Measurements from ENCODE around the gene C9orf78.
A peak's percentile ranks its signal among the peaks of the same experiment; 100 is the strongest.
"Not testable (repeated sequence)": the region's sequence is repeated elsewhere in the genome, so short reads cannot be mapped to it uniquely, and the experiment has no call there.

C9orf78 gene

DNA sequence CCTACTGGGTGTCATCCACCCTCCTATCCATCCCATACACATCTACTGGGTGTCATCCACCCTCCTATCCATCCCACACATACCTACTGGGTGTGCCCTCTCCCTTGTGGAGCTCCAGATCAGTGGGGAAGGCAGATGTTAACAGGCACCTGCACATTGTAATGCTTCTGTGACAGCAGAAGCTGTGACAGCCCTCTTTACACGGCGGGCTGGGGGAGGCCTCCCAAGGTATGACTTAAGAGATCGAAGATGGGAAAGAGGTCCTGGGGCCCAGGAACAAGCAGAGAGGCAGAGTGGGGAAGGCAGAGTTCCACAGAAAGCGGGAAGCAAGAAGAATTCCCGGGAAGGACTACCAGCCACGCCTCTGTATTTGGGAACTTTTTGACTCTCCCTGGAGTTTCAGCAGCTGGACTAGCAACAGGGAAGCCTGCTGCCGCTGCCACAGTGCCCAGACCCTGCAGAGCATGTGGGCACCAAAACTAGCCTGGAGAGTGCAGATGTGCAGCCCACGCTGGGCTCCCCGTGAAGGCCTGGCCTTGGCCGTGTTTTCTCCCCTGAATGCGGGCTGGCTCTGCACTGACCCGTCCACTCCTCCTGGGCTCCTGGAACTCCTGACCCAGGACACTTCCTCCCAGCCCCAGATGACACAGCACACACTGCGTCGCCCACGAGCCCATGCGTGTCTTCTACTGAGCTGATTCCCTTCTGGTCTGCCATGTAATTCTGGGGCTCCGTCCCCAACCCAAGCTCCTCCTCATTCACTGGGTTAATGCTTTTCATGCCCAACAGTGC lies 20.4 kb downstream of the C9orf78 start:
- DNase-seq (ENCODE audit: insufficient read length, low spot score) (no peak), FAIRE-seq (no peak)

GRCh38 chr9:129813661-129814060 lies 21.4 kb downstream of the C9orf78 start:
- DNase-seq (ENCODE audit: insufficient read length, low spot score) (no peak), FAIRE-seq (no peak)

GRCh38 chr9:129812385-129812784 lies 22.7 kb downstream of the C9orf78 start:
- FAIRE-seq, result no peak

GRCh38 chr9:129811967-129812363 lies 23.1 kb downstream of the C9orf78 start:
- DNase-seq (ENCODE audit: insufficient read length, low spot score) (no peak), FAIRE-seq (no peak)

More at GRCh38 chr9:129812385-129812784, 22.7 kb downstream of the C9orf78 start:
- no peak for DNase-seq (ENCODE audit: insufficient read length, low spot score)

DNA sequence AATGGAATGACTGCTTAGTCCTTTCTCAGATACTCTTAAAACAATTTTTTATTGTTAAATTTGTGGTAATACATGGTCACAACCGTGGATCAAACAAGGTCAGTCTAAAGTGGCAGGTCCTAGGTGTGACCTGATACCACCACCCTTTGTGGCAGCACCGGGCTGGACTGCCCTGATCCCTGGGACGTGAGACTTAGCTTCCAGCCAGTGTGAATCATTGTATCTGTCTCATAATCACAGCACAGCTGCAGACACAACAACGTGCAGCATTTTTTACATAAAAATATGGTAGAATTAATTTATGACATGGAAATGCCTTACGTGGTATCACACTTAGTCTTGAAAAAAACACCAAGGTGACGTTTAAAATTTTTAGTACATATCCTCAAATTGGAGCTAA lies 24.3 kb downstream of the C9orf78 start:
- no peak for FAIRE-seq
- DNase-seq (ENCODE audit: insufficient read length, low spot score), result no peak

GRCh38 chr9:129810116-129810515 lies 25.0 kb downstream of the C9orf78 start:
- no peak for FAIRE-seq
- no peak for DNase-seq (ENCODE audit: insufficient read length, low spot score)

GRCh38 chr9:129809346-129809745 lies 25.7 kb downstream of the C9orf78 start:
- DNase-seq (ENCODE audit: insufficient read length, low spot score), result no peak
- no peak for FAIRE-seq

- FAIRE-seq, result no peak
- DNase-seq (ENCODE audit: insufficient read length, low spot score), result no peak
Measured at GRCh38 chr9:129806061-129806460, 29.0 kb downstream of the C9orf78 start.

DNA sequence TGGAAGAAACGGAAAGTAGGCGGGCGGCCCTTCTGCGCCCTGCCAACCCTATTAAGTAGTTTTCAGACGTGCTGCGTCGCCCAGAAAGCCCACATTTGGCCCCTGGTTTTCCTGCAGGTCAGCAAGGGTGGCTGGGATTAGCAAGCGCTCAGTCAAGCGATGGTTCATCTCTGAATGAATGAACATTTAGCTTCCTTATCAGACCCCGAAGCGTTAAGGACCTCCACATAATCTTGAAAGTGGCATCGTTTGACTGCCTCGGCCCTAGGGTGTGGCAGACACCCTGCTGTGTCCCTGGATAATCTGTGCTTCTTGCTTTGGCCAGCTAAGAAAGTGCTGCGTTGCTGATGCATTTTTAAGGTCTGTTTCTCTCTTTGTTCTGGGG lies 31.4 kb downstream of the C9orf78 start:
- no peak for DNase-seq (ENCODE audit: insufficient read length, low spot score)

GRCh38 chr9:129802833-129803675 lies 32.0 kb downstream of the C9orf78 start, which contains the start of gene TOR1B:
TSS of gene TOR1B (plus strand) at chr9:129803184. CDS start at chr9:129803213, 29 bp downstream.
- FAIRE-seq (peak; percentile 71), DNase-seq (ENCODE audit: insufficient read length, low spot score) (peak; percentile 84)

More for the DNA sequence above, 31.4 kb downstream of the C9orf78 start:
- no peak for FAIRE-seq

DNA sequence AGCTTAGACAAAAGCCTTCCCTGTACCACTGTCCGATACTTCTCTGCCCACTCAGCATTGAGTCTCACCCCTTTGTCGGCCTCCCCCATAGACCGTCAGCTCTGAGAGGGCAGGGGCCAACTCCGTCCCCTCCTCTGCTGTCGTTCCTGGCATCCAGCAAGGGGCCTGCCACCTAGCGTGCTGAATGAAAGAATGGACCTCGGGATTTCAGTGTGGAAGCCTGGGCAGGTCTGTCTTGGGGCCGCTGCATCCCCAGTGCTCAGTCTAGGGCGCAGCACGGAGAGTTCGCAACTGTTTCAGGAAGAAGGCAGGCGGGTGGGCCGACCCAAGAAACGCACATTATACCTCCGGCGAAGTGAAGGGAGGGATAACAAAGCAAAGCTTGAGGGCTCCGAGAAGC lies 33.6 kb downstream of the C9orf78 start:
- no peak for DNase-seq (ENCODE audit: insufficient read length, low spot score)
- FAIRE-seq, result no peak

GRCh38 chr9:129798973-129799372 lies 36.1 kb downstream of the C9orf78 start:
- FAIRE-seq, result no peak
- no peak for DNase-seq (ENCODE audit: insufficient read length, low spot score)

- not testable (repeated sequence) for FAIRE-seq
Measured at GRCh38 chr9:129796029-129796428, 39.0 kb downstream of the C9orf78 start.

GRCh38 chr9:129794549-129794948 lies 40.5 kb downstream of the C9orf78 start:
- DNase-seq (ENCODE audit: insufficient read length, low spot score) (no peak), FAIRE-seq (no peak)

More at GRCh38 chr9:129796029-129796428, 39.0 kb downstream of the C9orf78 start:
- DNase-seq (ENCODE audit: insufficient read length, low spot score), result not testable (repeated sequence)

DNA sequence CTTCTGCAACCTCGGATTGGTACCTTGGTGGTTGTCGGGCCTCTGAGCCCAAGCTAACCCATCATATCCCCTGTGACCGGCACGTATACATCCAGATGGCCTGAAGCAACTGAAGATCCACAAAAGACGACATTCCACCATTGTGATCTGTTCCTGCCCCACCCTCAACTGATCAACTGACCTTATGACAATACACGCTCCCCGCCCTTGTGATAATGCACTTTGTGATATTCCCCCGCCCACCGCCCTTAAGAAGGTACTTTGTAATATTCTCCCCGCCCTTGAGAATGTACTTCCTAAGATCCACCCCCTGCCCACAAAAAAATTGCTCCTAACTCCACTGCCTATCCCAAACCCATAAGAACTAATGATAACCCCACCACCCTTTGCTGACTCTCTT lies 48.6 kb downstream of the C9orf78 start:
- FAIRE-seq (no peak), DNase-seq (ENCODE audit: insufficient read length, low spot score) (no peak)

- FAIRE-seq, result no peak
- no peak for DNase-seq (ENCODE audit: insufficient read length, low spot score)
Measured at GRCh38 chr9:129785866-129786265, 49.2 kb downstream of the C9orf78 start.

- not testable (repeated sequence) for DNase-seq (ENCODE audit: insufficient read length, low spot score); FAIRE-seq
Measured at GRCh38 chr9:129784970-129785369, 50.1 kb downstream of the C9orf78 start.

DNA sequence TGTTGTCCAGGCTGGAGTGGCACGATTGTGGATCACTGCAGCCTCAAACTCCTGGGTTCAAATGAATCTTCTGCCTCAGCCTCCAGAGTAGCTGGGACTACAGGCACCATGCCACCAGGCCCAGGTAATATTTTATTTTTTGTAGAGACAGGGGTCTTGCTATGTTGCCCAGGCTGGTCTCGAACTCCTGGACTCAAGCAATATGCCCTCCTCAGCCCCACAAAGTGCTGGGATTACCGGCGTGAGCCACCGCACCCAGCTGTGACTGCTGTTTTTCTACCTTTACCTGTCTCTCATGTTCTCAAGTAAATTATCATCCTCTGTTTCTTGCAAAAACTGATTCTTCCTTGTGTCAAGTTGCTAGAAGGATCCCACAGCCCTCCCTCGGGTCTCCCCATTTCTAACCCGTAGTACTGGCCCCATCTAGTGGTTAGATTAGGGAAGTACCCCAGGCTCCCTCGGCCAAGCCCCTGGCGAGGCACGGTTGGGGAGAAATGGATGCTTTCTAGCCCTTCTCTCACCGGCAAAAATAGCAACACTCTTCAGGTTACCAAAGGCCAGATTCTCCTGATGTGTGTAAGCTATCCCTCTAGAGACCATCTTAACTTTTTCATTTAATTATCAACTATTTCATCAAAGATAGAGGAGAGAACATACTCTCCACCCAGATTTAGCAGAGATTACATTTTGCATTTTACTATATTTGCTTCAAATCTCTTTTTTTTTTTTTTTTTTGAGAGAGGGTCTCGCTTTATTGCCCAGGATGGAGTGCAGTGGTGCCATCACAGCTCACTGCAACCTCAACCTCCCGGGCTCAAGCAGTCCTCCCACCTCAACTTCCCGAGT lies 51.3 kb downstream of the C9orf78 start:
- FAIRE-seq (peak; percentile 93), DNase-seq (ENCODE audit: insufficient read length, low spot score) (peak; percentile 80)

DNA sequence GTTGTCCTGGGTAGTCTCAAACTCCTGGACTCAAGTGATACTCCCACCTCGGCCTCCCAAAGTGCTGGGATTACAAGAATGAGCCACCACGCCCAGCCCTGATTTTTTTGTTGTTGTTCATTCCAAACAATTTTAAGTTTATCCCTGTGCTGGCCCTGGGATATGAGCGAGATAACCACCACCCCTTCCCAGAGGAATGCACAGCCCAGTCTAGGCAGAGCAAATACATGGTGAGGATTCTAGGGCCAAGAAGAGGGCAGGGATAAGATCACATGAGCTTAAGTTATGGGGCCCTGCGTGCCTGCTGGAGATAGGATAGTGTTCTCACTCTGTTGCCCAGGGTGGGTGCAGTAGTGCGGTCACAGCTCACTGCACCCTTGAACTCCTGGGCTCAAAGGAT lies 53.1 kb downstream of the C9orf78 start:
- DNase-seq (ENCODE audit: insufficient read length, low spot score), result no peak

DNA sequence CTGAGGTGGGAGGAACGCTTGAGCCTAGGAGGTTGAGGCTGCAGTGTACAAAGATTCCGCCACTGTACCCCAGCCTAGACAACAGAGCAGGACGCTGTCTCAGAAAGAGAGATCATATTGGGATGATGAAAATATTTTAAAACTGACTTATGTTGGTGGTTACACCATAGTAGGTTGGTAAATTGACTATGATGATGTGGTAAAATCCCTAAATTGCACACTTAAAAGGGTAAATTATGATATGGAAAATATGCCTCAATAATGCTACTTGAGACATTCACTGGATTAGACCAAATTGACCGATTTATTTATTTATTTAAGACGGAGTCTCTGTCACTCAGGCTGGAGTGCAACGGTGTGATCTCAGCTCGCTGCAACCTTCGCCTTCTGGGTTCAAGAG lies 53.9 kb downstream of the C9orf78 start:
- no peak for FAIRE-seq
- no peak for DNase-seq (ENCODE audit: insufficient read length, low spot score)

More for the DNA sequence above, 53.1 kb downstream of the C9orf78 start:
- FAIRE-seq, result no peak
